Testis (tissue), 2 donors: ENCODE data around the gene APC2.

Experiments used
- POLR2A ChIP-seq: fragments of 450-650 bp; IDR thresholded peaks from one replicate; pipeline ENCODE4 v1.6.1; 2017; ENCODE audit warnings: antibody characterized with exemption, mild to moderate bottlenecking, moderate library complexity
- TF ChIP-seq, protein P1 (sequence below), 3 experiments: fragments of 450-650 bp in 2 of 3; fragments of 200-600 bp in 1 of 3; sonication (generic) in 1 of 3; IDR thresholded peaks; one replicate each; pipeline ENCODE4 v1.5.1; 2016 to 2019; ENCODE audit warnings: antibody characterized with exemption in 3 of 3, mild to moderate bottlenecking in 2 of 3, moderate library complexity in 1 of 3

DNA sequence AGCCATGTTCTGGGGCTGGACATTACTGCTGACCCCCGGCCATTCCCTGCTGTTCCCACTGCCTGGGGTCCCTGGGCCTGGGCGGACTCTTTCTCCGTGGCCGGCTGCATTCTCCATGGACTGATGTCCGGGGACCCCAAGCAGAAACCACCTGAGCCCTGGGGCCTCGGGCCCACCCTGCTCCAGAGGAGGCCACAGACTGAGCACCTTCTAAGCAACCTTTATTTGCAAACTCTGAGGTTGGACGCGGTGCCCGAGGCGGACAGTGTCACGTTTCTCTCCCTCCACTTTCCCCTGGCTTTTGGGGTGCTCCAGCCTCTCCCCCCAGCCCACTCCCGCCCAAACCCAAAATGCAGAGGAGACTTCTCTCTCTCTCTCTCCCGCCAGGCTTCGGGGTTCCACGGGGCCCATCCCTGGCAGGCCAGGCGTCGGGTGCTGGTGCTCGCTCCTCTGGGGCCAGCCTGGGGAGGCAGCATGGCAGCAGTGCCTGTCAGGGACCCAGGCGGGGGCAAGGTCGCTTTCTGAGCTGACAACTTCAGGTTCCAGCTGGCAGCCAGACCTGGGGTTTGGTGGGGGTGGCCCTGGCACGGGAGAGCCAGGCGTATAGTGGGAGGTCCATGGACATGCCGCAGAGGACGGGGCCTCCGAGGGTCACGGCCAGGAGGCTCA is 31.4 kb downstream of the APC2 start:
- TF ChIP-seq POLR2A, result no peak
- TF ChIP-seq, protein P1, sequence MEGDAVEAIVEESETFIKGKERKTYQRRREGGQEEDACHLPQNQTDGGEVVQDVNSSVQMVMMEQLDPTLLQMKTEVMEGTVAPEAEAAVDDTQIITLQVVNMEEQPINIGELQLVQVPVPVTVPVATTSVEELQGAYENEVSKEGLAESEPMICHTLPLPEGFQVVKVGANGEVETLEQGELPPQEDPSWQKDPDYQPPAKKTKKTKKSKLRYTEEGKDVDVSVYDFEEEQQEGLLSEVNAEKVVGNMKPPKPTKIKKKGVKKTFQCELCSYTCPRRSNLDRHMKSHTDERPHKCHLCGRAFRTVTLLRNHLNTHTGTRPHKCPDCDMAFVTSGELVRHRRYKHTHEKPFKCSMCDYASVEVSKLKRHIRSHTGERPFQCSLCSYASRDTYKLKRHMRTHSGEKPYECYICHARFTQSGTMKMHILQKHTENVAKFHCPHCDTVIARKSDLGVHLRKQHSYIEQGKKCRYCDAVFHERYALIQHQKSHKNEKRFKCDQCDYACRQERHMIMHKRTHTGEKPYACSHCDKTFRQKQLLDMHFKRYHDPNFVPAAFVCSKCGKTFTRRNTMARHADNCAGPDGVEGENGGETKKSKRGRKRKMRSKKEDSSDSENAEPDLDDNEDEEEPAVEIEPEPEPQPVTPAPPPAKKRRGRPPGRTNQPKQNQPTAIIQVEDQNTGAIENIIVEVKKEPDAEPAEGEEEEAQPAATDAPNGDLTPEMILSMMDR (IDR thresholded peaks at IDR 0.05), result no peak
